Smooth muscle cell (in vitro differentiated cells): ENCODE data around the gene GFRAL. TPM values are rescaled to one million over a fixed set of nuclear protein-coding genes. Genes with fewer than 3 reads are reported as not detected.

Experiments
- DNase-seq: peaks from one replicate; lab custom pipeline; 2025; ENCODE audit not compliant: unreplicated experiment; lab: John Stamatoyannopoulos, UW
- H2AFZ ChIP-seq: fragments of 200-600 bp; sonication (generic); 2 replicates; pipeline ENCODE4 v1.6.0; 2016; ENCODE audit warnings: antibody characterized with exemption, low read depth, mild to moderate bottlenecking
- H3F3A ChIP-seq: fragments of 200-600 bp; sonication (generic); 2 replicates; pipeline ENCODE4 v1.6.0; 2017; ENCODE audit warnings: antibody characterized with exemption, low read depth
- H3K27ac ChIP-seq: fragments of 200-600 bp; sonication (generic); 2 replicates; pipeline ENCODE4 v1.5.1; 2016; ENCODE audit warnings: low read depth, mild to moderate bottlenecking
- H3K27me3 ChIP-seq: fragments of 200-600 bp; sonication (generic); 2 replicates; pipeline ENCODE4 v1.6.1; 2016; ENCODE audit warnings: low read depth, mild to moderate bottlenecking
- H3K36me3 ChIP-seq: fragments of 200-600 bp; sonication (generic); 2 replicates; pipeline ENCODE4 v1.5.1; 2016; ENCODE audit warnings: low read depth
- H3K4me1 ChIP-seq: fragments of 200-600 bp; sonication (generic); 2 replicates; pipeline ENCODE4 v1.5.1; 2016; ENCODE audit warnings: low read depth
- H3K4me2 ChIP-seq: fragments of 200-600 bp; sonication (generic); 2 replicates; pipeline ENCODE4 v1.6.0; 2016; ENCODE audit warnings: mild to moderate bottlenecking
- H3K4me3 ChIP-seq: fragments of 200-600 bp; sonication (generic); 2 replicates; pipeline ENCODE4 v1.5.1; 2016; ENCODE audit warnings: mild to moderate bottlenecking
- H3K79me2 ChIP-seq: fragments of 200-600 bp; sonication (generic); 2 replicates; pipeline ENCODE4 v1.6.0; 2016; ENCODE audit warnings: low read depth, mild to moderate bottlenecking
- H3K9ac ChIP-seq: fragments of 200-600 bp; sonication (generic); 2 replicates; pipeline ENCODE4 v1.6.0; 2016; ENCODE audit warnings: low read depth
- H3K9me3 ChIP-seq: fragments of 200-600 bp; sonication (generic); replicated peaks from 2 replicates; pipeline ENCODE4 v1.5.1; 2016; ENCODE audit warnings: low read depth
- H4K20me1 ChIP-seq: fragments of 200-600 bp; sonication (generic); 2 replicates; pipeline ENCODE4 v1.6.0; 2016; ENCODE audit warnings: low read depth
- CTCF ChIP-seq: fragments of 200-600 bp; sonication (generic); IDR thresholded peaks from 2 replicates; pipeline ENCODE4 v1.5.1; 2017; ENCODE audit warnings: borderline replicate concordance, mild to moderate bottlenecking, antibody characterized with exemption; ENCODE audit not compliant: insufficient read depth, poor library complexity, severe bottlenecking
- WGBS: methylation state at CpG from one replicate; pipeline ENCODE4 v1.1.7; 2016; ENCODE audit warnings: low lambda C conversion rate; 5-methylcytosine and 5-hydroxymethylcytosine counted together
- polyA plus RNA-seq: library from polyadenylated mRNA; unstranded; fragments of >200 nt; fragmentation: Nextera tagmentation; extraction: Ambion mirVana; gene quantifications from 2 replicates; pipeline ENCODE4 v1.2.1, GENCODE V29; 2016
- total RNA-seq: library from RNA; depleted of rRNA; stranded (reverse); fragments of >200 nt; gene quantifications from 2 replicates; pipeline ENCODE4 v1.2.3, GENCODE V29; 2014

Gene GFRAL
- total and polyA plus RNA-seq, 2 experiments from 2014 or later, result not detected

DNA sequence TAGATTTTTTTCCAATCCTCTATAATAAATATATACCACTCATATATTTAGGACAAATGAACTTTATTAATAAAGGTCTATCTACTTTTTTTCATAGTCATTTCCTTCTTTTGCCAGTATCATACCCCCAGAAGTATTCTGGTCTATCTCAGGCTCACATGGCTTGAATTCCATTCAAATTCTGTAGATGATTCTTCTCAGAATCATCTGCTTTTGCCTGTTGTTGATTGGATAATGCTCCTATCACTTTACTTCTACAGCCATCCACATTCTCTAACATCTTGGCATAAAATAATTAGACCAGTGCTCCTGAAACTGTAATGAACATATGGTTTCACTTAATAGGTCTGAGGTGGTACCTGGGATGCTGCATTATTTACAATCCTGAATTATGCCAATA is 121.2 kb downstream of the GFRAL start:
- no peaks in the 10 kb centered on the region for H3K36me3 ChIP-seq
- no peaks in the 10 kb centered on the region for H4K20me1 ChIP-seq
- H3K4me3 ChIP-seq, result no peak overlapping the region
- no peaks in the 10 kb centered on the region for H3K4me1 ChIP-seq
- H3K4me2 ChIP-seq, result no peak overlapping the region
- no peaks in the 10 kb centered on the region for H3K9me3 ChIP-seq
- no peaks in the 10 kb centered on the region for H3K27me3 ChIP-seq
- no peak overlapping the region for H3K9ac ChIP-seq
- DNase-seq, result no peak
- no peaks in the 10 kb centered on the region for H3K79me2 ChIP-seq
- H3K27ac ChIP-seq, result no peak overlapping the region
- H3F3A ChIP-seq, result no peaks in the 10 kb centered on the region
- TF ChIP-seq CTCF, result no peak
- H2AFZ ChIP-seq, result no peak overlapping the region

DNA sequence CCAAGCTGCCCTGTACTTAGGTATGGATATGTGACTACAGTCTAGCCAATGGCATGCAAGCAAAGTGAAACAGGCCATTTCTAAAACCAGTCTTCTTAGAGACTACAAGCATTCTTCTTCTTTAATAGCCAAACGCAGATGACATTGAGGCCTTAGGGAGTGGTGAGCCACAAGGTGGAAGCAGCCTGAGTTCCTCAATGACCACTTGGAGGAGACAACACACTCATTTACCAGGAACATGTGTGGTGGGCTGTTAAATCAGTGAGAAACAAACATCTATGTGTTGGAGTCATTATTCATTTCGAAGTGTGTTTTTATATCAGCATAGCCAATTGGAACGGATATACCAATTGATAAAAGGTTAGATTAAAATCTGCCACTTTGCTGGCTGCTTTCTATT is 122.0 kb downstream of the GFRAL start:
- Histone ChIP-seq H3K4me1 (no peaks in the 10 kb centered on the region), H2AFZ (no peak overlapping the region), H3K9me3 (no peaks in the 10 kb centered on the region), H3K79me2 (no peaks in the 10 kb centered on the region), H3K36me3 (no peaks in the 10 kb centered on the region), H3K4me2 (no peak overlapping the region), H3K4me3 (no peak overlapping the region), H3F3A (no peaks in the 10 kb centered on the region), H4K20me1 (no peaks in the 10 kb centered on the region), H3K27ac (no peak overlapping the region), H3K27me3 (no peaks in the 10 kb centered on the region), H3K9ac (no peak overlapping the region)
- 64% methylated on average over 3 of the region's 3 CpGs for WGBS
- no peak for TF ChIP-seq CTCF
- DNase-seq, result no peak

- Histone ChIP-seq H2AFZ (no peak overlapping the region), H3K4me1 (no peaks in the 10 kb centered on the region)
Measured at GRCh38 chr6:55450005-55450404, 122.7 kb downstream of the GFRAL start.

More at GRCh38 chr6:55450005-55450404, 122.7 kb downstream of the GFRAL start:
- DNase-seq, result no peak
- no peak overlapping the region for H3K4me2 ChIP-seq
- H3K27me3 ChIP-seq, result no peaks in the 10 kb centered on the region
- no peaks in the 10 kb centered on the region for H3K79me2 ChIP-seq
- TF ChIP-seq CTCF, result no peak
- WGBS, result 56% methylated on average over 2 of the region's 2 CpGs
- no peak overlapping the region for H3K27ac ChIP-seq
- no peak overlapping the region for H3K4me3 ChIP-seq
- no peaks in the 10 kb centered on the region for H3K9me3 ChIP-seq
- H4K20me1 ChIP-seq, result no peaks in the 10 kb centered on the region
- no peaks in the 10 kb centered on the region for H3K36me3 ChIP-seq
- no peaks in the 10 kb centered on the region for H3F3A ChIP-seq
- H3K9ac ChIP-seq, result no peak overlapping the region

Other genes with a start within 250 kb of the GFRAL start
- 1.6 and 2.4 TPM in 2 replicates for gene HCRTR2, start 153.0 kb upstream of the GFRAL start, total RNA-seq
- gene HCRTR2, start 153.0 kb upstream of the GFRAL start, polyA plus RNA-seq, result 0.47 and 0.78 TPM in 2 replicates